H1 (cell line): Measurements from ENCODE around the gene MOB2. TPM values are rescaled to one million over a fixed set of nuclear protein-coding genes. Genes with fewer than 3 reads are reported as not detected.

Source experiments
- CTCF ChIA-PET: fragments of 300-600 bp; sonication (Branson Sonifier 250); formaldehyde crosslinking; loops from one replicate; lab custom pipeline; 2021; ENCODE audit not compliant: partially characterized antibody; lab: Charles Lee
- POLR2A ChIA-PET: fragments of 300-600 bp; sonication (Branson Sonifier 250); formaldehyde crosslinking; loops from one replicate; lab custom pipeline; 2021; ENCODE audit warnings: inconsistent platforms; ENCODE audit not compliant: partially characterized antibody; lab: Charles Lee
- DNase-seq, 2 experiments: peaks; one replicate each; pipeline versions ENCODE4 v3.0.0 to v3.0.0-alpha.2; 2010 to 2022; ENCODE audit warnings: low spot score in 2 of 2, low read depth in 1 of 2, mixed read lengths in 1 of 2
- FAIRE-seq: peaks from 2 replicates; lab custom pipeline; 2011; peaks lifted over from hg19 to GRCh38; lab: Jason Lieb, UNC
- H2AFZ ChIP-seq: 2 replicates; pipeline ENCODE4 v1.8.1; 2012; ENCODE audit warnings: low read length, inconsistent platforms
- H2AK5ac ChIP-seq: 2 replicates; pipeline ENCODE4 v1.6.1; 2013; ENCODE audit warnings: low read depth, low read length
- H2BK120ac ChIP-seq: replicated peaks from 2 replicates; pipeline ENCODE3; 2013; ENCODE audit warnings: low read depth, low read length, inconsistent platforms
- H2BK12ac ChIP-seq: 2 replicates; pipeline ENCODE4 v1.6.1; 2013; ENCODE audit warnings: low read depth, low read length
- H2BK15ac ChIP-seq: 2 replicates; pipeline ENCODE4 v1.6.1; 2013; ENCODE audit warnings: low read length
- H2BK20ac ChIP-seq: 2 replicates; pipeline ENCODE4 v1.6.1; 2013; ENCODE audit warnings: low read length
- H2BK5ac ChIP-seq: 2 replicates; pipeline ENCODE4 v1.6.1; 2013; ENCODE audit warnings: low read depth, low read length
- H3K14ac ChIP-seq: 2 replicates; pipeline ENCODE4 v1.6.1; 2013; ENCODE audit warnings: inconsistent platforms; ENCODE audit not compliant: insufficient read length
- H3K18ac ChIP-seq: 2 replicates; pipeline ENCODE4 v1.6.1; 2013; ENCODE audit warnings: low read length; ENCODE audit errors: extremely low read depth
- H3K23ac ChIP-seq: 2 replicates; pipeline ENCODE4 v1.6.1; 2013; ENCODE audit warnings: inconsistent platforms; ENCODE audit not compliant: insufficient read length
- H3K23me2 ChIP-seq: 2 replicates; pipeline ENCODE4 v1.6.1; 2013; ENCODE audit warnings: low read depth, low read length
- H3K27ac ChIP-seq: 2 replicates; pipeline ENCODE4 v1.6.1; 2011; ENCODE audit warnings: low read depth, low read length, inconsistent platforms
- H3K27me3 ChIP-seq, 4 experiments: replicated peaks in 1 of 4; 1 replicate in 1 of 4; 2 replicates in 3 of 4; pipeline versions ENCODE4 v1.6.1 to v1.8.1; 2011 to 2013; ENCODE audit warnings: low read length in 3 of 4, mild to moderate bottlenecking in 3 of 4, inconsistent platforms in 2 of 4, mixed read lengths in 2 of 4, moderate library complexity in 1 of 4; ENCODE audit not compliant: control insufficient read depth in 3 of 4, insufficient read depth in 3 of 4; ENCODE audit errors: extremely low read depth in 1 of 4
- H3K36me3 ChIP-seq, 4 experiments: 2 replicates each; pipeline versions ENCODE4 v1.6.1 to v1.8.1; 2011 to 2013; ENCODE audit warnings: mild to moderate bottlenecking in 4 of 4, low read length in 3 of 4, moderate library complexity in 2 of 4, control low read depth in 1 of 4, inconsistent platforms in 1 of 4; ENCODE audit not compliant: insufficient read depth in 4 of 4, control insufficient read depth in 2 of 4
- H3K4ac ChIP-seq: replicated peaks from 2 replicates; pipeline ENCODE3; 2013; ENCODE audit warnings: low read length, low read depth, mixed read lengths, inconsistent platforms; ENCODE audit not compliant: insufficient read length
- H3K4me1 ChIP-seq, 4 experiments: replicated peaks in 1 of 4; 1 replicate in 1 of 4; 2 replicates in 3 of 4; pipeline versions ENCODE4 v1.6.1 to v1.8.1; 2011 to 2013; ENCODE audit warnings: low read length in 3 of 4, inconsistent platforms in 2 of 4, mixed read lengths in 1 of 4; ENCODE audit not compliant: insufficient read depth in 4 of 4, control insufficient read depth in 3 of 4
- H3K4me2 ChIP-seq, 2 experiments: 2 replicates each; pipeline versions ENCODE4 v1.6.1 to v1.8.1; 2011 to 2013; ENCODE audit warnings: low read depth in 2 of 2, low read length in 2 of 2, control low read depth in 1 of 2, inconsistent platforms in 1 of 2, mild to moderate bottlenecking in 1 of 2; ENCODE audit not compliant: insufficient read depth in 1 of 2
- H3K4me3 ChIP-seq, 4 experiments: fragments of 200-600, 300-600 bp in 1 of 4; sonication (generic), shearing (Covaris generic), sonication (Bioruptor Twin) in 1 of 4; 2 replicates each; pipeline versions ENCODE4 v1.5.1 to v1.8.1; 2011 to 2016; ENCODE audit warnings: low read length in 4 of 4, low read depth in 3 of 4, control low read depth in 2 of 4, inconsistent platforms in 2 of 4, mild to moderate bottlenecking in 2 of 4, mixed read lengths in 1 of 4, moderate library complexity in 1 of 4; ENCODE audit not compliant: insufficient read depth in 2 of 4; ENCODE audit errors: extremely low read depth in 1 of 4
- H3K56ac ChIP-seq: replicated peaks from 2 replicates; pipeline ENCODE3; 2013; ENCODE audit warnings: low read depth, mild to moderate bottlenecking, mixed read lengths, low read length, inconsistent platforms; ENCODE audit not compliant: insufficient read length
- H3K79me1 ChIP-seq: 2 replicates; pipeline ENCODE4 v1.6.1; 2013; ENCODE audit warnings: low read depth, low read length, control low read depth
- H3K79me2 ChIP-seq, 2 experiments: 2 replicates each; pipeline versions ENCODE4 v1.6.1 to v1.8.1; 2012 to 2013; ENCODE audit warnings: low read length in 2 of 2, mild to moderate bottlenecking in 2 of 2, inconsistent platforms in 1 of 2; ENCODE audit not compliant: insufficient read depth in 2 of 2, control insufficient read depth in 1 of 2
- H3K9ac ChIP-seq, 4 experiments: replicated peaks in 1 of 4; 1 replicate in 1 of 4; 2 replicates in 3 of 4; pipeline versions ENCODE4 v1.6.1 to v1.8.1; 2011 to 2013; ENCODE audit warnings: low read depth in 3 of 4, low read length in 3 of 4, control low read depth in 2 of 4, mild to moderate bottlenecking in 2 of 4, moderate library complexity in 2 of 4, inconsistent platforms in 1 of 4; ENCODE audit errors: extremely low read depth in 1 of 4
- H3K9me3 ChIP-seq, 2 experiments: 2 replicates each; pipeline versions ENCODE4 v1.6.1 to v1.8.1; 2012 to 2013; ENCODE audit warnings: mild to moderate bottlenecking in 2 of 2, moderate library complexity in 2 of 2, control low read depth in 1 of 2, inconsistent platforms in 1 of 2, low read depth in 1 of 2, low read length in 1 of 2, mixed read lengths in 1 of 2; ENCODE audit not compliant: insufficient read depth in 2 of 2
- H4K20me1 ChIP-seq, 2 experiments: replicated peaks in 1 of 2; 2 replicates each; pipeline versions ENCODE3 to v1.8.1; 2011 to 2013; ENCODE audit warnings: inconsistent platforms in 2 of 2, low read length in 2 of 2, mild to moderate bottlenecking in 1 of 2; ENCODE audit not compliant: insufficient read depth in 2 of 2, control insufficient read depth in 1 of 2
- H4K5ac ChIP-seq: 2 replicates; pipeline ENCODE4 v1.6.1; 2013; ENCODE audit warnings: low read length, low read depth, mixed read lengths, inconsistent platforms; ENCODE audit not compliant: insufficient read length
- H4K8ac ChIP-seq: 2 replicates; pipeline ENCODE4 v1.8.0; 2013; ENCODE audit warnings: mild to moderate bottlenecking, moderate library complexity, low read length, inconsistent platforms; ENCODE audit not compliant: insufficient read depth; ENCODE audit errors: extremely low read depth
- H4K91ac ChIP-seq: replicated peaks from 2 replicates; pipeline ENCODE3; 2013; ENCODE audit warnings: low read length, mixed read lengths, inconsistent platforms; ENCODE audit not compliant: insufficient read length
- WGBS, 2 experiments: shearing (Covaris generic) in 1 of 2; methylation state at CpG; one replicate each; pipeline versions ENCODE4 v1.1.6 to v1.1.7; 2013 to 2015; ENCODE audit warnings: low lambda C conversion rate in 2 of 2, mixed read lengths in 2 of 2, inconsistent platforms in 1 of 2, low coverage in 1 of 2, missing lambda C conversion rate in 1 of 2; ENCODE audit not compliant: insufficient replicate concordance in 2 of 2, insufficient coverage in 1 of 2, insufficient read length in 1 of 2; ENCODE audit errors: extremely low coverage in 1 of 2, missing lambda C conversion rate in 1 of 2; 5-methylcytosine and 5-hydroxymethylcytosine counted together
- polyA plus RNA-seq, 7 experiments: library from polyadenylated mRNA; depleted of rRNA in 3 of 7; stranded (reverse) in 5 of 7; unstranded in 2 of 7; fragments of >200 nt in 5 of 7; fragments of 200-250 nt in 2 of 7; gene quantifications; 1 replicate in 5 of 7; 2 replicates in 1 of 7; 4 replicates in 1 of 7; pipeline versions ENCODE4 v1.2.1 to v1.2.3, GENCODE V29; 2011 to 2013; ENCODE audit warnings: missing spikeins in 2 of 7, mixed read lengths in 2 of 7
- total RNA-seq: library from RNA; stranded (reverse); fragmentation: NEBNext Ultra II Directional; extraction: Animal tissue kit (Norgen Biotek cat#: 25700); gene quantifications from 2 replicates; pipeline ENCODE4 v1.2.1, GENCODE V29; 2021

The MOB2 gene
- total and polyA plus RNA-seq, 2 of the 8 experiments (the other 6 are each of a cell fraction or from before 2014, with no cell fraction given): 18.6 to 28.2 TPM

- no peak overlapping the region for H3K14ac ChIP-seq
- peaks cover 5 to 18% of the 10 kb centered on the region in 2 experiments for H4K20me1 ChIP-seq
- no peak overlapping the region for H3K27ac ChIP-seq
- POLR2A ChIA-PET: interaction anchor here (1.1 to 1.5 kb wide), 2 partner anchors 103 to 161 kb away, joined by 3 read pairs; no protein-coding TSS in a partner anchor
- H3K9ac ChIP-seq: no peak overlapping the region
- H3K23ac ChIP-seq: no peak overlapping the region
- peak overlapping the region; percentile 66 for H4K91ac ChIP-seq
- H3K79me1 ChIP-seq: peaks cover 15% of the 10 kb centered on the region
- H3K23me2 ChIP-seq: no peaks in the 10 kb centered on the region
- DNase-seq: no peak
- H2BK20ac ChIP-seq: no peak overlapping the region
- H2AFZ ChIP-seq: no peak overlapping the region
- H2AK5ac ChIP-seq: no peak overlapping the region
- no peak overlapping the region for H3K4ac ChIP-seq
- H3K4me1 ChIP-seq: peaks cover 0 to 18% (median 15%) of the 10 kb centered on the region in 4 experiments; a peak in 6 of 7 replicates
- no peak overlapping the region for H2BK120ac ChIP-seq
- no peak overlapping the region for H3K4me3 ChIP-seq
- H4K8ac ChIP-seq: no peak overlapping the region
- H3K56ac ChIP-seq: no peak overlapping the region
- H2BK12ac ChIP-seq: no peak overlapping the region
- H3K36me3 ChIP-seq: no peaks in the 10 kb centered on the region
- no peak overlapping the region for H4K5ac ChIP-seq
- no peaks in the 10 kb centered on the region for H3K27me3 ChIP-seq
- no peak overlapping the region for H3K4me2 ChIP-seq
- no peak overlapping the region for H2BK15ac ChIP-seq
- WGBS, 2 experiments: 84% methylated on average over 12 of the region's 12 CpGs; no CpG with 5 or more reads in 1 of the 2 experiments
- CTCF ChIA-PET: no interaction called here
- peaks cover 0 to 15% of the 10 kb centered on the region in 2 experiments; a peak in 1 of 4 replicates for H3K79me2 ChIP-seq
- no peak for FAIRE-seq
- H3K9me3 ChIP-seq: no peaks in the 10 kb centered on the region
- H2BK5ac ChIP-seq: no peak overlapping the region
- no peak overlapping the region for H3K18ac ChIP-seq
Measured at GRCh38 chr11:1511937-1512496, 25.4 kb upstream of the MOB2 start.
